Kidney capillary endothelial cell (primary cell): ENCODE measurements around the gene PLCL2.
"Not testable (repeated sequence)": the region's sequence is repeated elsewhere in the genome, so short reads cannot be mapped to it uniquely, and the experiment has no call there.

Experiments
- DNase-seq: peaks from one replicate; pipeline ENCODE4 v3.0.0-alpha.2; 2018; ENCODE audit warnings: low spot score

PLCL2 gene

GRCh38 chr3:16917980-16918682, 33.4 kb downstream of the PLCL2 start:
- DNase-seq, result no peak

DNA sequence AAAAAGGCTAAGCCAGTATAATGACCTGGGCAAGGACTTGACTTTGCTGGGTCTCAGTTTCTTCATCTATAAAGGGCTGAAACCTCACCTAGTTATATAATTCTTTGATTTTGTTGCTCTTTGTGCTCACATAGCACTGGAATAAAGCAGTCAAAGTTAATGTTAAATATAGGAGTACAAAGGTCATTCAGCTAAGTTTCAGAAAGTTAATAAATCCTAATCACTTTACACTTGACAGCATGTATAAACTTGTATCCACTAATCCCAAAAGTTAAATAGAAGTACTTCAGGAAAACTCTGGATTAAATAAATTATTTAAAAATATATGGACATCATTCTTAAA, 33.9 kb downstream of the PLCL2 start:
- no peak for DNase-seq

GRCh38 chr3:16923112-16923511, 38.4 kb downstream of the PLCL2 start:
- no peak for DNase-seq

- no peak for DNase-seq
Measured at GRCh38 chr3:16927485-16927884, 42.7 kb downstream of the PLCL2 start.

GRCh38 chr3:16928386-16929132, 43.8 kb downstream of the PLCL2 start:
- no peak for DNase-seq

DNA sequence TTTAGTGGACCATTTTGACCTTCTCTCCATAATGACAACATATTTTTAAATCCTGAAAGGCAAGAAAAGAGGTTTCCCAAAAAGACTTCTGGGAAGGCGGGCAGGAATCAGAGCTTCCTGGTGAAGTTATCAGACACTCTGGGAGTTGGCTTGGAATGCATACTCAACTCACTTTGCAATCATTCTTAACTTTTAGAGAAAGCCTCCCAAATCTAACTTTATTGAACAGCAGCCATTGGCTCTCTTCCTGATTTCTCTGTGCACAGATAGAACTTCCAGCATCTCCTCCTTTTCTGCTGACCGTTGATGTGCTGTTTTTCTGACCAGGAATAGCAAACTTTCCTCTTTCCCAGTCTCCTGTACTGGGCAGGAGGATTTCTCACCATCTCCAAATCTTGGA, 44.6 kb downstream of the PLCL2 start:
- no peak for DNase-seq

DNA sequence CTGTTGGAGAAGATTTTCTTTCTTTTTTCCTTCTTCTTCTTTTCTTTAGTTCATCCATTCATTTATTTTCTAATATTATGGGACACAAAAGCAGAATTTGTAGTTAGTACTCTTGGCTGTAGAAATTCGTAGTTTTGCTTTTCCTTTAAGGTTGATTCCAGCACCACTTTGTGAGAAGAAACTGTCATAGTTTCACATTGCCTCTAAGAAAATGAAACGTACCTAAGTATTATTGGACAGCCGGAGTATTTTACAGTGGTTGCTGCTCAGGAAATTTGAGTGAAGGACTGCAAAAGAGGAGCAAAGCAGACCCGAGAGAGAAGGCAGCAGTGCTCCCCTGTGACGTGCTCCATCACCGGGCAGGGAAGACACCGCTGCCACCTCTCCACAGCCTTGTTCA, 48.1 kb downstream of the PLCL2 start:
- DNase-seq, result no peak

- DNase-seq, result no peak
Measured at GRCh38 chr3:16935781-16936180, 51.0 kb downstream of the PLCL2 start.

- no peak for DNase-seq
Measured at GRCh38 chr3:16936233-16936632, 51.5 kb downstream of the PLCL2 start.

GRCh38 chr3:16936676-16937230, 52.0 kb downstream of the PLCL2 start:
- DNase-seq, result no peak

GRCh38 chr3:16937326-16937845, 52.6 kb downstream of the PLCL2 start:
- peak; percentile 42 for DNase-seq

- no peak for DNase-seq
Measured at GRCh38 chr3:16940769-16941700, 56.3 kb downstream of the PLCL2 start.

DNA sequence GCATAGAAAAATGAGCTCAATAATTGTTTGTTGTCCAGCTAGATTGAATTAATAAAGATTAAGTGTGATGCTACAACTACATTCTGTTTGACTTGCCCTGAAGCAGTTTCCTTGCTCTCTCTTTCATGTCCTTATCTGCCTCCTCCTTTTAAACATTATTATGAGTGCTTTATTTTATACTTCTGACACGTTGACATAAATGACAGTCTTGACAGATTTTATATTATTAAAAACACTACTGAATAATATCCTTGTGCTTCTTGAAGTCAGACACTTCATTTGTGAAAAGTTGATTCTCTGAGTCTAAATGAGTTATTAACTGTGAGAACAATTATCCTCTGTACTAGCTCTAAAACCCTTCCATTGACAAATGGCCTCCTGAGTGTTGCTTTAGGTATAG, 58.2 kb downstream of the PLCL2 start:
- DNase-seq, result no peak

GRCh38 chr3:16943857-16944256, 59.1 kb downstream of the PLCL2 start:
- no peak for DNase-seq

DNA sequence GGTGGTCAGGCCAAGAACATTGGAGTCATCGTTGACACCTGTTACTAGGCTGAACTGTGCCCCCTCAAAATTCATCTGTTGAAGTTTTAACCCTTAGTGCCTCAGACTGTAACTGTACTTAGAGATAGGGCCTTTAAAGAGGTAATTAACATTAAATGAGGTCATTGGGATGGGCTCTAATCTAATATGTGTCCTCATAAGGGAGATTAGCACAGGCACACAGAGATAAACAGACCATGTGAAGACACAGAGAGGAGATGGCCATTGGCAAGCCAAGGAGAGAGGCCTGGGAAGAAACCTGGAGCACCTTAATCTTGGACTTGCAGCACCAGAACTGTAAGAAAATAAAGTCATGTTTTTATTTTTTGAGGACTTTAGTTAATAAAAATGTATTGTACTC, 59.6 kb downstream of the PLCL2 start:
- DNase-seq, result no peak

DNA sequence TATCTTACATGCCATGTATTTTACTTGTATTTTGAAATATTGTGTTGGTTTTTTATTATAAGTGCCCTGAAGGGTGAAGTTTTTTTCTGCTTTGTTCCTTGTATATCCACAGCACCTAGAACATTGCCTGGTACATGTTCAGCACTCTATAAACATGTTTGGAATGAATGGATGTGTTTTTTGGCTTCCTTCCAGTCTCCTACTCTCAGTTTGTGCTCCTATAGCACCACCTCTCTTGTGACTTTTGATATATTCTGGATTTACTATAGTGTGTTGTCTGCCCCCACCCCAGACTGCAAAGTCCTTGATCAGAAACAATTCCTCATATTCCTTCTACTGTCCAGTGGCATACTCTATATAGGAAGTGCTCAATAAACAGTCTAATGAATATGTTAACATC, 60.6 kb downstream of the PLCL2 start:
- DNase-seq, result no peak

- no peak for DNase-seq
Measured at GRCh38 chr3:16950282-16950681, 65.5 kb downstream of the PLCL2 start.

DNA sequence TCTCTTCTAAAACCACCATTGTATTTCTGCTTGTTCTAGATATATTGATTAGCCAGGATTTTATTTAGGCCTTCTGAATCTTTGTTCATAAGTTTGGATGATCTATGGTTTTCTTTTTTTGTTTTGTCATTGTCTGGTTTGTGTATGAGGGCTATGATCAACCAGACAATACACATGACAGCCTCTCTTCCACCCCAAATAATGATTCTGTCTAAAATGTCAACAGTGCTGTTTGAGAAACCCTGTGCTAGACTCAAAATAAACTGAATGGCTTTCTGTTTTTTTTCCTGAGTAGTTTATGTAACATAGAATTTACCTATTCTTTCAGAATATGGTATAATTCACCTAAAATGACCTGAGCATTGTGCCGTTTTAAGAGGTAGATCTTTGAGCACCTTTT, 66.1 kb downstream of the PLCL2 start:
- no peak for DNase-seq

- DNase-seq, result not testable (repeated sequence)
Measured at GRCh38 chr3:16957852-16958251, 73.1 kb downstream of the PLCL2 start.

- DNase-seq, result no peak
Measured at GRCh38 chr3:16960125-16960524, 75.4 kb downstream of the PLCL2 start.

DNA sequence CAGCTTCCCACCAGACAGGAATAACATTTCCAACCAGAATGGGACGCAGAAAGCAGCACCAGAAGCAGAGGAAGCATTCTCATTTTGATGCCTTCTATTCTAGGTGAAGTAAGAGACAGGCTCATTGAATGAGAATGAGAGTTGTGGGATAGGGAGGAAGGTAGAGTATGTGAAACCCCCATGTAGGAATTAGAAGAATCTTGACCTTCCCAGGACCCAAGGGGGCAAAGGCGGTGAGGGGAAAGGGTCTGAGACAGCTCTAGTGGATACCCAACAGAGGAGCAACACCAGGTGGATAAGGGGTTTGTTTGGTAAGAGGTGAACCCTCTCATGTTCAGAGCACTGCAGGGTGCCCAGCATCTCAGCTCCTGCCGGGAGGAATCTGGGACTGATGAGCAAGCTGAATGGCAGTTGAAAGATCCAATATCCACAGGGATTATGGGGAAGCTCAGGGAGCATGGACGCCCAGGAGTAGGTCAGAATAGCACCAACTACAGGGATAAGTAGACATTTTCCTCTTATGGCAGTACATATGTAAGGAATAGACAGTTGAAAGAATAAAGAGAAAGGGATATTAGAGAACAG, 77.0 kb downstream of the PLCL2 start:
- no peak for DNase-seq

DNA sequence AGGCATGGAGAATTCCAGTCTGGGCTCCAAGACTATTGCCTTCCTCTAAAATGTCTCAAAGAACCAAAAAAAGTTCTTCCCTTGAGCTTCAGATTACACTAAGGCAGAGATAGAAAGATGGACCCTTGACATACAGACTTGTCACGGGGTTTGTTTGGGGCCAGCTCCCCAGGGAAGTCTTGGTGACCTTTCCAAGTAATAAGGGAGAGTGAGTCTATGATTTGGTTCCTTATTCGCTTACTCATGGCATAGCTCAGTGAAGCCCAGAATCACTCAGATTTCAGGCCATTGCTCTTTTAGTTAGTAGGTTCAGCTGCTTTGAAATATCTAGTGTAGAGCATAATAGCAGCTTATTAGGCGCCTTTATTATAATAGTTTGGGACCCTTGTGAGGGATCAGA, 90.3 kb downstream of the PLCL2 start:
- no peak for DNase-seq
